8988T (cell line): ENCODE measurements around the gene CEBPG.

Experiments used
- DNase-seq: peaks from one replicate; pipeline ENCODE4 v3.0.0; 2011

CEBPG gene

GRCh38 chr19:33408116-33408515, 34.6 kb downstream of the CEBPG start:
- no peak for DNase-seq

GRCh38 chr19:33408538-33409434, 35.3 kb downstream of the CEBPG start:
- DNase-seq: no peak

- no peak for DNase-seq
Measured at GRCh38 chr19:33409906-33410685, 36.6 kb downstream of the CEBPG start.

GRCh38 chr19:33410915-33411401, 37.4 kb downstream of the CEBPG start:
- DNase-seq: no peak

GRCh38 chr19:33411621-33412180, 38.2 kb downstream of the CEBPG start:
- DNase-seq: no peak

GRCh38 chr19:33412601-33413425, 39.3 kb downstream of the CEBPG start:
- DNase-seq: no peak

GRCh38 chr19:33413426-33413725, 39.9 kb downstream of the CEBPG start:
- no peak for DNase-seq

GRCh38 chr19:33413868-33414666, 40.6 kb downstream of the CEBPG start:
- DNase-seq: no peak

GRCh38 chr19:33414667-33415605, 41.4 kb downstream of the CEBPG start:
- DNase-seq: no peak

- DNase-seq: peak; percentile 99
Measured at GRCh38 chr19:33416307-33417215, 43.1 kb downstream of the CEBPG start.

- no peak for DNase-seq
Measured at GRCh38 chr19:33417751-33418150, 44.2 kb downstream of the CEBPG start.

GRCh38 chr19:33418461-33418860, 45.0 kb downstream of the CEBPG start:
- DNase-seq: no peak

GRCh38 chr19:33418871-33419787, 45.6 kb downstream of the CEBPG start:
- no peak for DNase-seq

GRCh38 chr19:33419788-33420130, 46.2 kb downstream of the CEBPG start:
- DNase-seq: no peak

GRCh38 chr19:33420821-33421220, 47.3 kb downstream of the CEBPG start:
- DNase-seq: no peak

- no peak for DNase-seq
Measured at GRCh38 chr19:33421368-33421767, 47.9 kb downstream of the CEBPG start.

- no peak for DNase-seq
Measured at GRCh38 chr19:33422369-33423180, 49.1 kb downstream of the CEBPG start.

- DNase-seq: no peak
Measured at GRCh38 chr19:33424181-33424580, 50.7 kb downstream of the CEBPG start.
